GM23338 (cell line): ENCODE measurements around the gene GCA. TPM values are rescaled to one million over a fixed set of nuclear protein-coding genes. Genes with fewer than 3 reads are reported as not detected.

Experiments used
- ATAC-seq: fragments of 200-7000 bp; cut with Tn5 transposase; 3 replicates; pipeline ENCODE4 v1.9.1; 2020
- DNase-seq: peaks from one replicate; pipeline ENCODE4 v3.0.0-alpha.2; 2015; ENCODE audit warnings: low spot score
- H2AFZ ChIP-seq: fragments of 200-600 bp; sonication (generic); 2 replicates; pipeline ENCODE4 v1.8.0; 2016; ENCODE audit warnings: antibody characterized with exemption, mild to moderate bottlenecking, moderate library complexity
- H3F3A ChIP-seq: fragments of 200-600 bp; sonication (generic); replicated peaks from 2 replicates; pipeline ENCODE4 v1.8.0; 2017; ENCODE audit warnings: antibody characterized with exemption, mixed run types, low read depth
- H3K27ac ChIP-seq: fragments of 200-600 bp; sonication (generic); 2 replicates; pipeline ENCODE4 v1.6.1; 2016; ENCODE audit warnings: low read depth
- H3K27me3 ChIP-seq: fragments of 200-600 bp; sonication (generic); 2 replicates; pipeline ENCODE4 v1.8.0; 2016; ENCODE audit warnings: mild to moderate bottlenecking, mixed run types, moderate library complexity; ENCODE audit not compliant: insufficient read depth
- H3K36me3 ChIP-seq: fragments of 200-600 bp; sonication (generic); 2 replicates; pipeline ENCODE4 v1.8.0; 2016; ENCODE audit warnings: mild to moderate bottlenecking; ENCODE audit not compliant: insufficient read depth
- H3K4me1 ChIP-seq: fragments of 200-600 bp; sonication (generic); 2 replicates; pipeline ENCODE4 v1.8.0; 2016; ENCODE audit warnings: mild to moderate bottlenecking, moderate library complexity; ENCODE audit not compliant: insufficient read depth
- H3K4me2 ChIP-seq: fragments of 200-600 bp; sonication (generic); 2 replicates; pipeline ENCODE4 v1.7.1; 2017; ENCODE audit warnings: mixed run types
- H3K4me3 ChIP-seq: fragments of 200-600 bp; sonication (generic); 2 replicates; pipeline ENCODE4 v1.6.1; 2016; ENCODE audit warnings: mixed run types
- H3K79me2 ChIP-seq: fragments of 200-600 bp; sonication (generic); replicated peaks from 2 replicates; pipeline ENCODE4 v1.8.0; 2017; ENCODE audit warnings: mild to moderate bottlenecking; ENCODE audit not compliant: insufficient read depth
- H3K9me2 ChIP-seq: fragments of 200-600 bp; sonication (generic); 2 replicates; pipeline ENCODE4 v1.8.0; 2017; ENCODE audit not compliant: insufficient read depth
- H4K20me1 ChIP-seq: fragments of 200-600 bp; sonication (generic); replicated peaks from 2 replicates; pipeline ENCODE4 v1.8.0; 2017; ENCODE audit warnings: mild to moderate bottlenecking; ENCODE audit not compliant: insufficient read depth
- H3K27ac Mint-ChIP-seq: 2 replicates; pipeline ENCODE4 v1.8.0; 2020; ENCODE audit warnings: inconsistent platforms, mild to moderate bottlenecking, moderate library complexity, mixed read lengths
- H3K27me3 Mint-ChIP-seq: 3 replicates; pipeline ENCODE4 v1.8.0; 2022; ENCODE audit warnings: low read depth, mild to moderate bottlenecking, moderate library complexity, mixed read lengths, inconsistent platforms; ENCODE audit not compliant: insufficient read depth, poor library complexity
- H3K36me3 Mint-ChIP-seq: 3 replicates; pipeline ENCODE4 v1.8.0; 2021; ENCODE audit warnings: low read depth, mild to moderate bottlenecking, inconsistent platforms, moderate library complexity, mixed read lengths
- H3K4me1 Mint-ChIP-seq: 3 replicates; pipeline ENCODE4 v1.8.0; 2020; ENCODE audit warnings: mild to moderate bottlenecking, inconsistent platforms, mixed read lengths
- H3K4me3 Mint-ChIP-seq: 3 replicates; pipeline ENCODE4 v1.8.0; 2021; ENCODE audit warnings: moderate library complexity, mild to moderate bottlenecking, inconsistent platforms, mixed read lengths
- H3K9me3 Mint-ChIP-seq: 3 replicates; pipeline ENCODE4 v1.8.0; 2020; ENCODE audit warnings: moderate library complexity, mild to moderate bottlenecking, inconsistent platforms, mixed read lengths
- EZH2 ChIP-seq: fragments of 200-600 bp; sonication (generic); IDR thresholded peaks from one replicate; pipeline ENCODE4 v1.8.0; 2017; ENCODE audit warnings: antibody characterized with exemption, mild to moderate bottlenecking, low read depth; ENCODE audit not compliant: unreplicated experiment
- EZH2phosphoT487 ChIP-seq: fragments of 200-600 bp; sonication (generic); IDR thresholded peaks from one replicate; pipeline ENCODE4 v1.8.1; 2018; ENCODE audit warnings: antibody characterized with exemption; ENCODE audit not compliant: unreplicated experiment
- JUNB ChIP-seq: IDR thresholded peaks from one replicate; pipeline ENCODE4 v1.6.1; 2016; ENCODE audit warnings: antibody characterized with exemption; ENCODE audit not compliant: unreplicated experiment
- POLR2AphosphoS5 ChIP-seq: IDR thresholded peaks from 2 replicates; pipeline ENCODE4 v1.6.1; 2016; ENCODE audit warnings: antibody characterized with exemption, low read depth
- ZNF462 ChIP-seq: fragments of 250-450 bp; sonication (Bioruptor Pico); IDR thresholded peaks from 2 replicates; pipeline ENCODE4 v1.5.0; 2020; ENCODE audit warnings: mild to moderate bottlenecking, moderate library complexity
- polyA plus RNA-seq: library from polyadenylated mRNA; unstranded; fragments of >200 nt; fragmentation: Nextera tagmentation; extraction: Ambion mirVana; gene quantifications from 2 replicates; pipeline ENCODE4 v1.2.1, GENCODE V29; 2016
- total RNA-seq: library from RNA; depleted of rRNA; stranded (reverse); fragments of >200 nt; shearing (Covaris generic); gene quantifications from 2 replicates; pipeline ENCODE4 v1.2.3, GENCODE V29; 2014
- TF ChIP-seq, protein P1 (sequence below): IDR thresholded peaks from one replicate; pipeline ENCODE4 v1.6.1; 2018; ENCODE audit warnings: antibody characterized with exemption; ENCODE audit not compliant: unreplicated experiment
- TF ChIP-seq, protein P2 (sequence below): IDR thresholded peaks from 2 replicates; pipeline ENCODE4 v1.6.1; 2016; ENCODE audit warnings: antibody characterized with exemption

The GCA gene
- total and polyA plus RNA-seq, 2 experiments from 2014 or later = 39.3 to 62.7 TPM

GRCh38 chr2:162328424-162329157, 15.3 kb upstream of the GCA start (continued):
- TF ChIP-seq ZNF462 (no peak), JUNB (no peak), EZH2 (no peak)
- TF ChIP-seq, protein P1, sequence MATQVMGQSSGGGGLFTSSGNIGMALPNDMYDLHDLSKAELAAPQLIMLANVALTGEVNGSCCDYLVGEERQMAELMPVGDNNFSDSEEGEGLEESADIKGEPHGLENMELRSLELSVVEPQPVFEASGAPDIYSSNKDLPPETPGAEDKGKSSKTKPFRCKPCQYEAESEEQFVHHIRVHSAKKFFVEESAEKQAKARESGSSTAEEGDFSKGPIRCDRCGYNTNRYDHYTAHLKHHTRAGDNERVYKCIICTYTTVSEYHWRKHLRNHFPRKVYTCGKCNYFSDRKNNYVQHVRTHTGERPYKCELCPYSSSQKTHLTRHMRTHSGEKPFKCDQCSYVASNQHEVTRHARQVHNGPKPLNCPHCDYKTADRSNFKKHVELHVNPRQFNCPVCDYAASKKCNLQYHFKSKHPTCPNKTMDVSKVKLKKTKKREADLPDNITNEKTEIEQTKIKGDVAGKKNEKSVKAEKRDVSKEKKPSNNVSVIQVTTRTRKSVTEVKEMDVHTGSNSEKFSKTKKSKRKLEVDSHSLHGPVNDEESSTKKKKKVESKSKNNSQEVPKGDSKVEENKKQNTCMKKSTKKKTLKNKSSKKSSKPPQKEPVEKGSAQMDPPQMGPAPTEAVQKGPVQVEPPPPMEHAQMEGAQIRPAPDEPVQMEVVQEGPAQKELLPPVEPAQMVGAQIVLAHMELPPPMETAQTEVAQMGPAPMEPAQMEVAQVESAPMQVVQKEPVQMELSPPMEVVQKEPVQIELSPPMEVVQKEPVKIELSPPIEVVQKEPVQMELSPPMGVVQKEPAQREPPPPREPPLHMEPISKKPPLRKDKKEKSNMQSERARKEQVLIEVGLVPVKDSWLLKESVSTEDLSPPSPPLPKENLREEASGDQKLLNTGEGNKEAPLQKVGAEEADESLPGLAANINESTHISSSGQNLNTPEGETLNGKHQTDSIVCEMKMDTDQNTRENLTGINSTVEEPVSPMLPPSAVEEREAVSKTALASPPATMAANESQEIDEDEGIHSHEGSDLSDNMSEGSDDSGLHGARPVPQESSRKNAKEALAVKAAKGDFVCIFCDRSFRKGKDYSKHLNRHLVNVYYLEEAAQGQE = no peak

- no peak overlapping the region for H3K27ac Mint-ChIP-seq
- H3K4me3 Mint-ChIP-seq = no peak overlapping the region
- no peaks in the 10 kb centered on the region for H3K27me3 Mint-ChIP-seq
- no peaks in the 10 kb centered on the region for H3F3A ChIP-seq
- H4K20me1 ChIP-seq = no peaks in the 10 kb centered on the region
- H3K4me1 ChIP-seq = no peaks in the 10 kb centered on the region
- no peak overlapping the region for H3K4me2 ChIP-seq
- no peaks in the 10 kb centered on the region for H3K27me3 ChIP-seq
- DNase-seq (no peak), ATAC-seq (no peak)
- H3K36me3 Mint-ChIP-seq = peaks cover 7% of the 10 kb centered on the region; the same call in 2 of the 3 replicates
- no peak overlapping the region for H3K27ac ChIP-seq
- H3K79me2 ChIP-seq = no peaks in the 10 kb centered on the region
- no peaks in the 10 kb centered on the region for H3K36me3 ChIP-seq
- peak overlapping the region; percentile 35; the same call in 1 of the 2 replicates for H2AFZ ChIP-seq
- H3K9me3 Mint-ChIP-seq = peaks cover 15% of the 10 kb centered on the region
- no peaks in the 10 kb centered on the region for H3K4me1 Mint-ChIP-seq
- H3K4me3 ChIP-seq = no peak overlapping the region
- no peaks in the 10 kb centered on the region for H3K9me2 ChIP-seq
- TF ChIP-seq, protein P1 = no peak
- TF ChIP-seq EZH2phosphoT487 (no peak), EZH2 (no peak), POLR2AphosphoS5 (no peak)
- TF ChIP-seq, protein P2, sequence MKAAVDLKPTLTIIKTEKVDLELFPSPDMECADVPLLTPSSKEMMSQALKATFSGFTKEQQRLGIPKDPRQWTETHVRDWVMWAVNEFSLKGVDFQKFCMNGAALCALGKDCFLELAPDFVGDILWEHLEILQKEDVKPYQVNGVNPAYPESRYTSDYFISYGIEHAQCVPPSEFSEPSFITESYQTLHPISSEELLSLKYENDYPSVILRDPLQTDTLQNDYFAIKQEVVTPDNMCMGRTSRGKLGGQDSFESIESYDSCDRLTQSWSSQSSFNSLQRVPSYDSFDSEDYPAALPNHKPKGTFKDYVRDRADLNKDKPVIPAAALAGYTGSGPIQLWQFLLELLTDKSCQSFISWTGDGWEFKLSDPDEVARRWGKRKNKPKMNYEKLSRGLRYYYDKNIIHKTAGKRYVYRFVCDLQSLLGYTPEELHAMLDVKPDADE = no peak
These were observed 13.1 kb upstream of the GCA start for GRCh38 chr2:162330881-162331280.
